ENCODE data around the gene BNIPL. TPM values are rescaled to one million over a fixed set of nuclear protein-coding genes. Genes with fewer than 3 reads are reported as not detected.
A peak's percentile ranks its signal among the peaks of the same experiment; 100 is the strongest.

The BNIPL gene
- total and polyA plus RNA-seq, 2 of the 4 experiments (the other 2 are of a cell fraction) = under 0.01 to 0.38 TPM

DNA sequence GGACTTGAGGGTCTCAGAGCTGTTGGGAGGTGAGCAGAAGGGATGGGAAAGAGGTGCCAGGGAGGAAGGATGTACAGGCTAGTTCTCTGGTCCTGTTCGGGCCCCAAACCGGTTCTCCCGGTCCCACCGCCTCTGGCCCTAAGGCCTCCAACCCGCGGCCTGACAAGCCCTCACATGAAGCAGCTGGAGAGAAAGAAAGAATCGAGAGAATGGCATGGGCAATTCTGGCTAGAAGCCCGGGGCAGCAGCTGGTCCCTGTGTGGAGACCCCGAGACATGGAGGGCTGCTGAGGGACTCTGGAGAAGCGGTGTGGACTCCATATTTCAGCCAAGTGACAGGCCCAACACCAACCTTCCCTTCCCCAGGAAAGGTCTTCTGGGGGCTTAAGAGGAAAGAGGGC is 22.3 kb downstream of the BNIPL start:
- H4K8ac ChIP-seq (ENCODE audit: low read depth in 2 of 2, low read length in 2 of 2) = peak overlapping the region; percentile 54 to 95; a peak in 3 of 4 replicates
- no peak overlapping the region for H2BK20ac ChIP-seq (ENCODE audit: low read depth, low read length)
- ChIA-PET CTCF (interaction anchor here (0.6 to 1.3 kb wide), 4 partner anchors 8 to 1160 kb away, joined by 3 to 5 read pairs (median 4); partner anchors contain the start of gene GABPB2), POLR2A (ENCODE audit: unreplicated experiment) (interaction anchor here (0.7 kb wide), 1 partner anchor 225 kb away, joined by 3 read pairs; no protein-coding TSS in a partner anchor)
- H3K4me2 ChIP-seq (ENCODE audit: low read depth, low read length) = peak overlapping the region; percentile 97
- peaks cover 48% of the 10 kb centered on the region for H4K20me1 ChIP-seq (ENCODE audit: insufficient read depth, low read length)
- peak overlapping the region; percentile 99 for H3K27ac ChIP-seq (ENCODE audit: insufficient read depth, low read length)
- H3K9me3 ChIP-seq (ENCODE audit: control insufficient read depth, insufficient read depth, low read length) = no peaks in the 10 kb centered on the region
- intact Hi-C loops (cut with micrococcal nuclease) = no loop called here
- H3K23ac ChIP-seq (ENCODE audit: low read depth, low read length) = peak overlapping the region; percentile 85
- H2BK120ac ChIP-seq (ENCODE audit: low read depth, low read length) = peak overlapping the region; percentile 65
- H4K5ac ChIP-seq (ENCODE audit: low read depth, low read length) = peak overlapping the region; percentile 91
- peak overlapping the region; percentile 97 for H2AK9ac ChIP-seq (replicated peaks; ENCODE audit: low read depth, low read length, poor library complexity)
- H2BK5ac ChIP-seq (ENCODE audit: low read depth, low read length, poor library complexity, severe bottlenecking) = peak overlapping the region; percentile 100
- peak overlapping the region; percentile 91 for H2AK5ac ChIP-seq (ENCODE audit: low read depth, low read length)
- dilution Hi-C loops (cut with HindIII; ENCODE audit: low sequenced_read_pairs, unreplicated experiment) = no loop called here
- DNase-seq (peak; percentile 19), ATAC-seq (ENCODE audit: low read depth) (no peak)
- H3K14ac ChIP-seq (replicated peaks; ENCODE audit: low read depth, low read length) = peak overlapping the region; percentile 99
- peak overlapping the region; percentile 97 for H3K4ac ChIP-seq (ENCODE audit: low read depth, low read length)
- TF ChIP-seq RAD21 (IDR thresholded peaks at IDR 0.05; ENCODE audit: low read length) (no peak), RFX5 (IDR thresholded peaks at IDR 0.05; ENCODE audit: low read depth, low read length) (no peak), MAFK (IDR thresholded peaks at IDR 0.05; ENCODE audit: low read depth, low read length) (no peak), CHD1 (IDR thresholded peaks at IDR 0.05; ENCODE audit: low read depth, low read length) (no peak), FOS (IDR thresholded peaks at IDR 0.05; ENCODE audit: low read depth, low read length) (no peak), MAZ (IDR thresholded peaks at IDR 0.05; ENCODE audit: borderline replicate concordance, low read depth, low read length) (no peak), CEBPB (IDR thresholded peaks at IDR 0.05; ENCODE audit: low read depth, low read length) (no peak), MXI1 (IDR thresholded peaks at IDR 0.05; ENCODE audit: borderline replicate concordance, low read depth, low read length) (no peak), SMC3 (IDR thresholded peaks at IDR 0.05; ENCODE audit: low read depth, low read length) (no peak), POLR2A (IDR thresholded peaks at IDR 0.05; ENCODE audit: low read depth, low read length) (no peak), BHLHE40 (IDR thresholded peaks at IDR 0.05; ENCODE audit: low read depth, low read length) (no peak), USF2 (IDR thresholded peaks at IDR 0.05; ENCODE audit: low read depth, low read length) (no peak)
- TF ChIP-seq, protein P1, sequence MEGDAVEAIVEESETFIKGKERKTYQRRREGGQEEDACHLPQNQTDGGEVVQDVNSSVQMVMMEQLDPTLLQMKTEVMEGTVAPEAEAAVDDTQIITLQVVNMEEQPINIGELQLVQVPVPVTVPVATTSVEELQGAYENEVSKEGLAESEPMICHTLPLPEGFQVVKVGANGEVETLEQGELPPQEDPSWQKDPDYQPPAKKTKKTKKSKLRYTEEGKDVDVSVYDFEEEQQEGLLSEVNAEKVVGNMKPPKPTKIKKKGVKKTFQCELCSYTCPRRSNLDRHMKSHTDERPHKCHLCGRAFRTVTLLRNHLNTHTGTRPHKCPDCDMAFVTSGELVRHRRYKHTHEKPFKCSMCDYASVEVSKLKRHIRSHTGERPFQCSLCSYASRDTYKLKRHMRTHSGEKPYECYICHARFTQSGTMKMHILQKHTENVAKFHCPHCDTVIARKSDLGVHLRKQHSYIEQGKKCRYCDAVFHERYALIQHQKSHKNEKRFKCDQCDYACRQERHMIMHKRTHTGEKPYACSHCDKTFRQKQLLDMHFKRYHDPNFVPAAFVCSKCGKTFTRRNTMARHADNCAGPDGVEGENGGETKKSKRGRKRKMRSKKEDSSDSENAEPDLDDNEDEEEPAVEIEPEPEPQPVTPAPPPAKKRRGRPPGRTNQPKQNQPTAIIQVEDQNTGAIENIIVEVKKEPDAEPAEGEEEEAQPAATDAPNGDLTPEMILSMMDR (conservative IDR thresholded peaks at IDR 0.05; ENCODE audit: low read depth, low read length) = no peak
- 0% methylated on average over 8 of the region's 10 CpGs; no CpG with 5 or more reads in 1 of the 2 experiments for WGBS, 2 experiments (ENCODE audit: extremely low coverage in 2 of 2, insufficient read length in 1 of 2)
- in situ Hi-C loops (cut with MboI; ENCODE audit: low sequenced_read_pairs) = no loop called here
- peak overlapping the region; percentile 89 for H3K4me3 ChIP-seq (ENCODE audit: insufficient read depth, low read depth, low read length)
- peaks cover 32 to 66% of the 10 kb centered on the region in 2 experiments for H3K79me1 ChIP-seq (ENCODE audit: low read depth in 1 of 2, low read length in 2 of 2)
- peaks cover 28% of the 10 kb centered on the region for H3K36me3 ChIP-seq (ENCODE audit: control insufficient read depth, insufficient read depth, low read length)
- no TSS peak for BruUV-seq (replicated peaks)
- H3K56ac ChIP-seq (ENCODE audit: extremely low read depth, insufficient read depth, low read length) = peak overlapping the region; percentile 94
- no peaks in the 10 kb centered on the region for H3K27me3 ChIP-seq (ENCODE audit: control insufficient read depth, insufficient read depth, low read length)
- peaks cover 23% of the 10 kb centered on the region for H3K9me1 ChIP-seq (ENCODE audit: insufficient read depth, low read length)
- peak overlapping the region; percentile 98 for H3K9ac ChIP-seq (ENCODE audit: low read depth, low read length)
- H2BK15ac ChIP-seq (ENCODE audit: low read depth, low read length) = peak overlapping the region; percentile 19; the same call in 1 of the 3 replicates
- peak overlapping the region; percentile 89 for H4K91ac ChIP-seq (ENCODE audit: insufficient read depth, low read depth, low read length)
- peak overlapping the region; percentile 78 for H3K18ac ChIP-seq (ENCODE audit: low read depth, low read length)
- H2AFZ ChIP-seq (replicated peaks; ENCODE audit: low read length, poor library complexity) = peak overlapping the region; percentile 94
- H3K4me1 ChIP-seq (ENCODE audit: control insufficient read depth, insufficient read depth, low read length) = peaks cover 15% of the 10 kb centered on the region
